ENCODE data around the gene ALDH7A1.
"Not testable (repeated sequence)": the region's sequence is repeated elsewhere in the genome, so short reads cannot be mapped to it uniquely, and the experiment has no call there.

The ALDH7A1 gene

DNA sequence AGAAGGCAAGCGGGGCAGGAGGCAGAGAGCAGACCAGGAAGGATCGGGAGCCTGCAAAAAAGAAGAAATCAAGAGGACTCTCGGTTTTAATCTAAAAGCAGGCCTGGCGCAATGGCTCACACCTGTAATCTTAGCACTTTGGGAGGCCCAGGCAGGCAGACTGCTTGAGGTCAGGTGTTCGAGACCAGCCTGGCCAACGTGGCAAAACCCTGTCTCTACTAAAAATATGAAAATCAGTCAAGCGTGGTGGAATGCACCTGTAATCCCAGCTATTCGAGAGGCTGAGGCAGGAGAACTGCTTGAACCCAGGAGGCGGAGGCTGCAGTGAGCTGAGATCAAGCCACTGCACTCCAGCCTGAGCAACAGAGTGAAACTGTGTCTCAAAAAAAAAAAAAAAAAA lies 39.9 kb downstream of the ALDH7A1 start:
- not testable (repeated sequence) for H3K27ac ChIP-seq (ENCODE audit: low read depth, low read length); H3K4me3 ChIP-seq (ENCODE audit: low read depth in 1 of 2, low read length in 2 of 2); H3K9me3 ChIP-seq (ENCODE audit: low read length); H3K27me3 ChIP-seq (ENCODE audit: control insufficient read depth in 1 of 2, insufficient read depth in 2 of 2, low read length in 2 of 2); H3K9ac ChIP-seq (ENCODE audit: low read length); H3K4me1 ChIP-seq (ENCODE audit: insufficient read depth, low read length)
- peaks cover 40% of the 10 kb centered on the region for H3K36me3 ChIP-seq (ENCODE audit: insufficient read depth, low read length)

DNA sequence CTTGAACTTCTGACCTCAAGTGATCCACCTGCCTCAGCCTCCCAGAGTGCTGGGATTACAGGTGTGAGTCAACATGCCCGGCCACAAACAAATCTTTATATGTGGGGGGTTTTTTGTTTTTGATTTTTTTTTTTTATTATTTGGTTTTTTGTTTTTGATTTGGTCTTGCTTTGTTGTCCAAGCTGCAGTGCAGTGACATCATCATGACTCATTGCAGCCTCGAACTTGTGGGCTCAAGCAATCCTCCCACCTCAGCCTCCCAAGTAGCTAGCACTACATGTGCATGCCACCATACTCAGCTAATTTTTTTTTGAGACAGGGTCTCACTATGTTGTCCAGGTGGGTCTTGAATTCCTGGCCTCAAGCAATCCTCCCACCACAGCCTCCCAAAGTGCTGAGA lies 42.4 kb downstream of the ALDH7A1 start:
- no peaks in the 10 kb centered on the region for H3K27me3 ChIP-seq (ENCODE audit: control insufficient read depth in 1 of 2, insufficient read depth in 2 of 2, low read length in 2 of 2)
- H3K9ac ChIP-seq (ENCODE audit: low read length) = no peak overlapping the region
- no peaks in the 10 kb centered on the region for H3K4me1 ChIP-seq (ENCODE audit: insufficient read depth, low read length)
- peaks cover 43% of the 10 kb centered on the region for H3K36me3 ChIP-seq (ENCODE audit: insufficient read depth, low read length)
- no peaks in the 10 kb centered on the region for H3K9me3 ChIP-seq (ENCODE audit: low read length)
- no peak overlapping the region for H3K4me3 ChIP-seq (ENCODE audit: low read depth in 1 of 2, low read length in 2 of 2)
- H3K27ac ChIP-seq (ENCODE audit: low read depth, low read length) = no peak overlapping the region

DNA sequence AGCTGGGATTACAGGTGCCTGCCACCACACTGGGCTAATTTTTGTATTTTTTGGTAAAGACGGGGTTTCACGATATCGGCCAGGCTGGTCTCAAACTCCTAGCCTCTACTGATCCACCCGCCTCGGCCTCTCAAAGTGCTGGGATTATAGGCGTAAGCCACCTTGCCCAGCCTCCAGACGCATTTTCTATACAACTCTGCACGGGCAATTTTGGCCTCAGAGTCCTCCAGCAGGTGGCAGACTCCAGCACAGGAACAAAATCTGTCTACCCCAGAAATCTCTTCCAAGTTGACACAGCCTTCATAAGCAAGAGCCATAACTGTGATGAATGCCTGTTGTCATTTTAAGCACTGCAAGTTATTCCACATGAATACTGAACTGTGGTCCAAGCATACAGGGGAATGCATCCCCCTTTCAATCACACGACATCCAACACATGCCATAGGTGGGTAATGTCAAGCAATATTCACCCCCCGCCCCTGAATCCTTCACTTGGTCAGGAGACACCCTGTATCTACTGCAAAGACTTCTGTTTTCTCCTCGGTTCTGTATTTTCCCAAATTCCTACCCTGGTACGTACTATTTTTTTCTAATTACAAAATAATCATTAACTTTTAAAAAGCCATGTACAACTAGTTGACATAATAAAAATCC lies 50.8 kb downstream of the ALDH7A1 start:
- Histone ChIP-seq H3K9me3 (ENCODE audit: low read length) (no peaks in the 10 kb centered on the region), H3K9ac (ENCODE audit: low read length) (no peak overlapping the region), H3K27ac (ENCODE audit: low read depth, low read length) (no peak overlapping the region)

DNA sequence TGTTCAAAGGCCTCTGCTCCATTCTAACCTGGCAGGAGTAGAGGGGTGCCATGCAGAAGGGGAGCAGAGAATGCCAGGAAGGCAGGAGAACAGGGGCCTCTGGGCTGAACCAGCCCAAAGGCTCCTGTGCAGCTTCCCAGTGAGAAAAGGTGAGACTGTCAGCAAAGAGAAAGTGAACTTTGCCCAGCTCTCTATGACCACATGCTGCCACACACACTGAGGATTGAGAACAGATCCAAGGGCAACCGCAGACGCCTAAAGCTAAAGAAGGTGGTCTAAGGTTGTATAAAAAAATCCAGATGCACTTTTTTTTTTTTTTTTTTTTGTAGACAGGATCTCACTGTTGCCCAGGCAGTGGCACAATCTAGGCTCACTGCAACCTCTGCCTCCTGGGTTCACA lies 51.4 kb downstream of the ALDH7A1 start:
- Histone ChIP-seq H3K9me3 (ENCODE audit: low read length) (no peaks in the 10 kb centered on the region), H3K27me3 (ENCODE audit: control insufficient read depth in 1 of 2, insufficient read depth in 2 of 2, low read length in 2 of 2) (no peaks in the 10 kb centered on the region), H3K9ac (ENCODE audit: low read length) (no peak overlapping the region), H3K4me3 (ENCODE audit: low read depth in 1 of 2, low read length in 2 of 2) (no peak overlapping the region), H3K36me3 (ENCODE audit: insufficient read depth, low read length) (no peaks in the 10 kb centered on the region), H3K27ac (ENCODE audit: low read depth, low read length) (no peak overlapping the region), H3K4me1 (ENCODE audit: insufficient read depth, low read length) (peaks cover 4% of the 10 kb centered on the region)

More for the DNA sequence above, 50.8 kb downstream of the ALDH7A1 start:
- Histone ChIP-seq H3K36me3 (ENCODE audit: insufficient read depth, low read length) (no peaks in the 10 kb centered on the region), H3K4me1 (ENCODE audit: insufficient read depth, low read length) (no peaks in the 10 kb centered on the region), H3K27me3 (ENCODE audit: control insufficient read depth in 1 of 2, insufficient read depth in 2 of 2, low read length in 2 of 2) (no peaks in the 10 kb centered on the region), H3K4me3 (ENCODE audit: low read depth in 1 of 2, low read length in 2 of 2) (no peak overlapping the region)

DNA sequence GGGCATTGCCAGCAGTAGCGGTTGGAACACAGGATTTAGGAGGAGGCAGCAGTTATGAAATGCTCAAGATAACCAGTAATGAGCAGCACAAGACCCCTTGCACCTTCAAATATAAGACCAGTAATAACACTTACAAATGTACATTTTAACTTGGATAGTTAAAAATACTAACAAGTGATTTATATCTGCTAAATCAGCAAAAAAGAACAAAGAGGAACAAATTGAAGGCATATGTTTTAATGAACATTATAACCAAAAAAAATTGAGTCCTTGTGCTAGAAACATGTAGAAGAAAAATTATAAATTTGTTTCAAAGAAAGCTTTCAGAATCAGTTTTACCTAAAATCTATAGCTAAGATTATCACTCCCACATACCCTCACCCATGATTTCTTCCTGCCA lies 52.0 kb downstream of the ALDH7A1 start:
- Histone ChIP-seq H3K36me3 (ENCODE audit: insufficient read depth, low read length) (no peaks in the 10 kb centered on the region), H3K4me1 (ENCODE audit: insufficient read depth, low read length) (peaks cover 7% of the 10 kb centered on the region), H3K4me3 (ENCODE audit: low read depth in 1 of 2, low read length in 2 of 2) (no peak overlapping the region), H3K27me3 (ENCODE audit: control insufficient read depth in 1 of 2, insufficient read depth in 2 of 2, low read length in 2 of 2) (no peaks in the 10 kb centered on the region), H3K9ac (ENCODE audit: low read length) (no peak overlapping the region), H3K9me3 (ENCODE audit: low read length) (no peaks in the 10 kb centered on the region), H3K27ac (ENCODE audit: low read depth, low read length) (no peak overlapping the region)

DNA sequence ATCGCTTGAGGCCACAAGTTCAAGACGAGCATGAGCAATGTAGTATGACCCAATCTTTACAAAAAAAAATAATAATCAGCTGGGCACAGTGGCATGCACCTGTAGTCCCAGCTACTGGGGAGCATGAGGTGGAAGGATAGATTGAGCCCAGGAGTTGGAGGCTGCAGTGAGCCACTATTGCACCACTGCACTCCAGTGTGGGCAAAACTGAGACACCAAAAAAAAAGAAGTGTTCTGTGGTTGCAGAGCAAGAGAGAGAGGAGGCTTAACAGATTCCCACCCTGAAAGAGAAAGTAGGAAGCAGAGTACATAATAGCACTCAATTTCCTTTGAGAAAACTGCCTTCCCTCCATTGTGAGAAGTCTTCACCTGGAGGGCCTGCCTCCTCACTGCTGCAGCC lies 52.6 kb downstream of the ALDH7A1 start:
- H3K27ac ChIP-seq (ENCODE audit: low read depth, low read length) = no peak overlapping the region
- no peaks in the 10 kb centered on the region for H3K27me3 ChIP-seq (ENCODE audit: control insufficient read depth in 1 of 2, insufficient read depth in 2 of 2, low read length in 2 of 2)
- H3K36me3 ChIP-seq (ENCODE audit: insufficient read depth, low read length) = no peaks in the 10 kb centered on the region
- peaks cover 7% of the 10 kb centered on the region for H3K4me1 ChIP-seq (ENCODE audit: insufficient read depth, low read length)
- H3K9ac ChIP-seq (ENCODE audit: low read length) = no peak overlapping the region
- H3K9me3 ChIP-seq (ENCODE audit: low read length) = no peaks in the 10 kb centered on the region
- H3K4me3 ChIP-seq (ENCODE audit: low read depth in 1 of 2, low read length in 2 of 2) = no peak overlapping the region

DNA sequence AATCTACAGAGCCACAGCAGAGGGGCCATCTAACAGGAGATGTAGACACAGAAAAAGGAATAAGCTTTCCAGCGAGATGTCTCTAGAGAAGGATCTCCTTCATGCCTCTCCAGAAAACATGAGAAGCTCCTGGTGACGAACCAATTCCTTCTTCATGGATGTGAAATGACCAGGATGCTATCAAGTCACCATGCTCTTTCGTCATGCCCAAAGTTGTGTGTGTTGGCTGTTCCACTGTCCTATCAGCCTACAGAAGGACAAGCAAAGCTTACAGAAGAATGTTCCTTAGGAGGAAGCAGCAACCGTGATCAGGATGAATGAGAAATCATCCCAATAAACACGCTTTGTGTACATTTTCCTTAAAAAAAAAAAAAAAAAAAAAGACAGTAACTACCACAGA lies 54.4 kb downstream of the ALDH7A1 start:
- Histone ChIP-seq H3K4me3 (ENCODE audit: low read depth in 1 of 2, low read length in 2 of 2) (no peak overlapping the region), H3K27me3 (ENCODE audit: control insufficient read depth in 1 of 2, insufficient read depth in 2 of 2, low read length in 2 of 2) (no peaks in the 10 kb centered on the region), H3K27ac (ENCODE audit: low read depth, low read length) (no peak overlapping the region), H3K9me3 (ENCODE audit: low read length) (no peaks in the 10 kb centered on the region), H3K36me3 (ENCODE audit: insufficient read depth, low read length) (no peaks in the 10 kb centered on the region), H3K9ac (ENCODE audit: low read length) (no peak overlapping the region), H3K4me1 (ENCODE audit: insufficient read depth, low read length) (peaks cover 13% of the 10 kb centered on the region)

DNA sequence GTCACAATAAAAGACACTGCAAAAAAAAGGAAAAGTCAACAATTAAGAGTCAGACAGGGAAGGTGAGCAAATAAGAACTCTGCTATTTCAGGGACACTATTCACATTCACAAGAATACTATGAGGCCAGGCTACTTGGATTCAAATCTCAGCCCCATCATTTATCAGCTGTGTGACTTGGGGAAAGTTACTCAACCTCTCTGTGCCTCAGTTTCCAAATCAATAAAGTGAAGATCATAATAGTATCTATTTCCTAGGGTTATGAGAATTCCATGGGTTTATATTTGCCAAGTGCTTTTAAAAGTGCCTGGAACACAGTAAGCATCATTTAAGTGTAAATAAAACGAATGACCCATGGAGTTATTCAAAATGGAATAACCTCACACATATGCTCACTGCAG lies 56.4 kb downstream of the ALDH7A1 start:
- H3K27ac ChIP-seq (ENCODE audit: low read depth, low read length) = no peak overlapping the region

DNA sequence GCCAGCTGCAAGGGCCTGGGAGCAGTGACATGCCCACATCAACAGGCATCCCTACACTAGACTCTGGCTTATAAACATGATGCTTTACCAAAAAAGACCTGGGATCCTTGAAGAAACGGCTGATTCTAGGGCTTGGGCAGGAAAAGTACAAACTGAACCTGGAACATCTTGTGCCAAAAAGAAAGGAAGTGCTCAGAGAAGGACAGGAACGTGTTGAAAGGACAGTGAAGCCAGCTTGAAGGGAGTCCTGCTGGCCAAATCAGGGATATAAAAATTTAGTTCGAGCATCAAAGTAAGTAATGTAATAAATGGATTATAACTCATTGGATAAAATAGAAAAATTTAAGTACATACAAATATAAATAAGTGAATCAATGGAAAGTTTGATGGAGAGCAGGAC lies 58.1 kb downstream of the ALDH7A1 start:
- H3K4me3 ChIP-seq (ENCODE audit: low read depth in 1 of 2, low read length in 2 of 2) = no peak overlapping the region
- no peaks in the 10 kb centered on the region for H3K27me3 ChIP-seq (ENCODE audit: control insufficient read depth in 1 of 2, insufficient read depth in 2 of 2, low read length in 2 of 2)
- H3K36me3 ChIP-seq (ENCODE audit: insufficient read depth, low read length) = no peaks in the 10 kb centered on the region
- no peak overlapping the region for H3K27ac ChIP-seq (ENCODE audit: low read depth, low read length)
- peaks cover 18% of the 10 kb centered on the region for H3K4me1 ChIP-seq (ENCODE audit: insufficient read depth, low read length)
- no peak overlapping the region for H3K9ac ChIP-seq (ENCODE audit: low read length)
- H3K9me3 ChIP-seq (ENCODE audit: low read length) = no peaks in the 10 kb centered on the region

More for the DNA sequence above, 56.4 kb downstream of the ALDH7A1 start:
- Histone ChIP-seq H3K27me3 (ENCODE audit: control insufficient read depth in 1 of 2, insufficient read depth in 2 of 2, low read length in 2 of 2) (no peaks in the 10 kb centered on the region), H3K4me3 (ENCODE audit: low read depth in 1 of 2, low read length in 2 of 2) (no peak overlapping the region), H3K36me3 (ENCODE audit: insufficient read depth, low read length) (no peaks in the 10 kb centered on the region), H3K9me3 (ENCODE audit: low read length) (no peaks in the 10 kb centered on the region), H3K9ac (ENCODE audit: low read length) (no peak overlapping the region), H3K4me1 (ENCODE audit: insufficient read depth, low read length) (peaks cover 13% of the 10 kb centered on the region)

DNA sequence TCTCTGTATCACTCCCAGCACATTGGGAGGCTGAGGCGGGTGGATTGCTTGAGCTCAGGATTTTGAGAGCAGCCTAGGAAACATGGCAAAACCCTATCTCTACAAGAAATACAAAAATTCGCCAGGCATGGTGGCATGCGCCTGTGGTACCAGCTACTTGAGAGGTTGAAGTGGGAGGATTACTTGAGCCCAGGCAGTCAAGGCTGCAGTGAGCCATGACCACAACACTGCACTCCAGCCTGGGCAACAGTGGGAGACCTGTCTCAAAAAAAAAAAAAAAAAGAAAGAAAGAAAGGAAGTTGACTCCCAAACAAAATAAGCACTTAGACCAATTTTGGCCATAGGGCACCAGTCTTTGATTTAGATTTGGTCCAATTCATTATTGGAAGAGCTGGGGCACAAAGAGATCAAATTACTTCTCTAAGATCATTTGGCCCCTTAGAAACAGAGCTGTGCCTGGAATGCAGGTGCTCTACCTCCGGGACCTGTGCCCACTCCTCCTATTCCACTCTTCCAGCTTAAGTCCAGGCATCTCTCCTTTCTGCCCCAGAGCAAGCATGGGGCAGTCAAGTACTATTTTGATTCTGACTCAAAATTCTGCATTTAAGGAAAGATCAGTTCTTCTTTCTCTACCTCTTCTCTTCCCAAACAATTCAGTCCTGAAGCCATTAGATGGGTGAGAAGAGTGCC lies 59.0 kb downstream of the ALDH7A1 start:
- no peak overlapping the region for H3K9ac ChIP-seq (ENCODE audit: low read length)
- no peaks in the 10 kb centered on the region for H3K9me3 ChIP-seq (ENCODE audit: low read length)
- no peaks in the 10 kb centered on the region for H3K36me3 ChIP-seq (ENCODE audit: insufficient read depth, low read length)
- peaks cover 26% of the 10 kb centered on the region for H3K4me1 ChIP-seq (ENCODE audit: insufficient read depth, low read length)
- no peak overlapping the region for H3K27ac ChIP-seq (ENCODE audit: low read depth, low read length)
- no peak overlapping the region for H3K4me3 ChIP-seq (ENCODE audit: low read depth in 1 of 2, low read length in 2 of 2)
- no peaks in the 10 kb centered on the region for H3K27me3 ChIP-seq (ENCODE audit: control insufficient read depth in 1 of 2, insufficient read depth in 2 of 2, low read length in 2 of 2)

DNA sequence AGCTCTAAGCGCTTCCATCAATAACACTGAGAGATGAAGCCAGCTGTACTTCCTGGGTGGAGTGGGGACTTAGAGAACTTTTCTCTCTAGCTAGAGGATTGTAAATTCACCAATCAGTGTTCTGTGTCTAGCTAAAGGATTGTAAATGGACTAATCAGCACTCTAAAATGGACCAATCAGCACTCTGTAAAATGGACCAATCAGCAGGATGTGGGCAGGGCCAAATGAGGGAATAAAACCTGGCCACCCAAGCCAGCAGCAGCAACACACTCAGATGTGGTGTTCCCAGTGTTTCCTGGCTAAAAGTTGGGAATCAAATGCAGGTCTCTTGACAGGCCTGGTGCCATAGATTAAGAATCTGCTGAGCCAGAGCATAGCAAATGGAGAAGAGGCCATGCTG lies 60.5 kb downstream of the ALDH7A1 start:
- Histone ChIP-seq H3K4me1 (ENCODE audit: insufficient read depth, low read length) (peaks cover 26% of the 10 kb centered on the region), H3K27me3 (ENCODE audit: control insufficient read depth in 1 of 2, insufficient read depth in 2 of 2, low read length in 2 of 2) (no peaks in the 10 kb centered on the region), H3K27ac (ENCODE audit: low read depth, low read length) (no peak overlapping the region), H3K9me3 (ENCODE audit: low read length) (no peaks in the 10 kb centered on the region), H3K4me3 (ENCODE audit: low read depth in 1 of 2, low read length in 2 of 2) (no peak overlapping the region), H3K36me3 (ENCODE audit: insufficient read depth, low read length) (no peaks in the 10 kb centered on the region), H3K9ac (ENCODE audit: low read length) (no peak overlapping the region)

DNA sequence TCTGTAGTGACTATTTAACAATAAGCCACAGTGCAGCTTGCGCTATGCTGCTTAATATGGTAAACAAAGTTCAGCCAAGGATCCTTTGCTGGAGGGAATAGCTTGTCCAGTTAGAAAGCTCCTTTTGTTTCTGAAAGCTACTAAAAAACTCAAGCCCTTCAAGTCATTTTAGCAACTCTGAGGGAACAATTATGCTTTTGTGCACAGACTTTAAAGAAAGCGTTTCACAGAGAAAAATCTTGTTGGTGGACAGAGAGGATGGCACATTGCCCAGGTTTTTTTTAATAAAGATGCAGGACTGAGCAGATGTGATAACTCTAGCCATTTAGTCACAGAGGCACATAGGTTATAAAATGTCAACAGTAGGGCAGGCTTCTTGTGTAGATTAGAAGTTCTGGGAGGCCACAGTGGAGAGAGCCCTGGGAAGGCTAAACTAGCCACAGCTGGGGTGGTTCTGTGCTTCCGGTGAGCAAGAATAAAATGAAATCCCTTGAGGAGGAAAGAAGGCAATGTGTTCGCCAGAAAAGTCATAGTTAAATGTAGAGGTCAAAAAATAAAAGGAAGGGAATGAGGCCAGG lies 63.4 kb downstream of the ALDH7A1 start:
- no peaks in the 10 kb centered on the region for H3K27me3 ChIP-seq (ENCODE audit: control insufficient read depth in 1 of 2, insufficient read depth in 2 of 2, low read length in 2 of 2)
- H3K4me3 ChIP-seq (ENCODE audit: low read depth in 1 of 2, low read length in 2 of 2) = no peak overlapping the region
- H3K27ac ChIP-seq (ENCODE audit: low read depth, low read length) = peak overlapping the region; percentile 29
- no peaks in the 10 kb centered on the region for H3K36me3 ChIP-seq (ENCODE audit: insufficient read depth, low read length)
- no peaks in the 10 kb centered on the region for H3K9me3 ChIP-seq (ENCODE audit: low read length)
- peaks cover 16% of the 10 kb centered on the region for H3K4me1 ChIP-seq (ENCODE audit: insufficient read depth, low read length)
- H3K9ac ChIP-seq (ENCODE audit: low read length) = no peak overlapping the region

Measured in muscle layer of colon (tissue), 2 donors.